Astrocyte (in vitro differentiated cells and primary cell): ENCODE results near the gene ASB7. TPM values are rescaled to one million over a fixed set of nuclear protein-coding genes. Genes with fewer than 3 reads are reported as not detected.

Source experiments
- DNase-seq: peaks from one replicate; pipeline ENCODE4 v3.0.0-alpha.2; 2010; ENCODE audit warnings: low read depth
- FAIRE-seq: peaks from 2 replicates; lab custom pipeline; 2011; peaks lifted over from hg19 to GRCh38; lab: Jason Lieb, UNC
- H2AFZ ChIP-seq: 2 replicates; pipeline ENCODE4 v1.6.0; 2012; ENCODE audit warnings: low read depth, low read length, inconsistent platforms
- H3K27ac ChIP-seq: 2 replicates; pipeline ENCODE4 v1.5.1; 2011; ENCODE audit warnings: low read depth, low read length, inconsistent platforms
- H3K27me3 ChIP-seq: 2 replicates; pipeline ENCODE4 v1.6.0; 2011; ENCODE audit warnings: low read length, inconsistent platforms; ENCODE audit not compliant: insufficient read depth
- H3K36me3 ChIP-seq: 2 replicates; pipeline ENCODE4 v1.5.1; 2011; ENCODE audit warnings: low read length, inconsistent platforms; ENCODE audit not compliant: insufficient read depth
- H3K4me1 ChIP-seq: 2 replicates; pipeline ENCODE4 v1.5.1; 2011; ENCODE audit warnings: low read length, inconsistent platforms; ENCODE audit not compliant: insufficient read depth
- H3K4me2 ChIP-seq: 2 replicates; pipeline ENCODE4 v1.6.0; 2012; ENCODE audit warnings: low read length, inconsistent platforms
- H3K4me3 ChIP-seq: 2 replicates; pipeline ENCODE4 v1.5.1; 2011; ENCODE audit warnings: low read depth, mild to moderate bottlenecking, low read length, inconsistent platforms; ENCODE audit not compliant: insufficient read depth
- H3K79me2 ChIP-seq: 2 replicates; pipeline ENCODE4 v1.6.0; 2012; ENCODE audit warnings: mild to moderate bottlenecking, low read length, inconsistent platforms; ENCODE audit not compliant: insufficient read depth
- H3K9ac ChIP-seq: 2 replicates; pipeline ENCODE4 v1.6.0; 2012; ENCODE audit warnings: mild to moderate bottlenecking, low read length, inconsistent platforms
- H3K9me3 ChIP-seq: 2 replicates; pipeline ENCODE4 v1.5.1; 2012; ENCODE audit warnings: low read depth, mild to moderate bottlenecking, low read length, inconsistent platforms; ENCODE audit not compliant: insufficient read depth
- H4K20me1 ChIP-seq: 2 replicates; pipeline ENCODE4 v1.6.0; 2012; ENCODE audit warnings: low read length, inconsistent platforms; ENCODE audit not compliant: insufficient read depth
- H3K27ac Mint-ChIP-seq: one replicate; pipeline ENCODE4 v1.8.0; 2021; ENCODE audit warnings: mild to moderate bottlenecking, mixed read lengths; ENCODE audit not compliant: unreplicated experiment
- H3K27me3 Mint-ChIP-seq: one replicate; pipeline ENCODE4 v1.8.0; 2021; ENCODE audit warnings: low read depth, mixed read lengths; ENCODE audit not compliant: unreplicated experiment
- H3K36me3 Mint-ChIP-seq: one replicate; pipeline ENCODE4 v1.8.0; 2021; ENCODE audit warnings: low read depth, mixed read lengths; ENCODE audit not compliant: unreplicated experiment
- H3K4me1 Mint-ChIP-seq: one replicate; pipeline ENCODE4 v1.8.0; 2021; ENCODE audit warnings: low read depth, mixed read lengths; ENCODE audit not compliant: unreplicated experiment
- H3K4me3 Mint-ChIP-seq: one replicate; pipeline ENCODE4 v1.8.0; 2021; ENCODE audit warnings: mild to moderate bottlenecking, moderate library complexity, mixed read lengths; ENCODE audit not compliant: unreplicated experiment
- H3K9me3 Mint-ChIP-seq: one replicate; pipeline ENCODE4 v1.8.0; 2021; ENCODE audit warnings: mild to moderate bottlenecking, mixed read lengths; ENCODE audit not compliant: unreplicated experiment
- EZH2 ChIP-seq: IDR thresholded peaks from 2 replicates; pipeline ENCODE4 v1.6.1; 2012; ENCODE audit warnings: mild to moderate bottlenecking, low read length, inconsistent platforms; ENCODE audit not compliant: insufficient read depth
- total RNA-seq: library from RNA; stranded (reverse); gene quantifications from 2 replicates; pipeline ENCODE4 v1.2.1, GENCODE V29; 2021
- TF ChIP-seq, protein P1 (sequence below): IDR thresholded peaks from 2 replicates; pipeline ENCODE4 v1.5.1; 2011; ENCODE audit warnings: low read depth, mild to moderate bottlenecking, inconsistent platforms, low read length, moderate library complexity; ENCODE audit not compliant: insufficient read depth

ASB7 gene
- total RNA-seq, 1 donor from 2014 or later = 14.4 TPM

DNA sequence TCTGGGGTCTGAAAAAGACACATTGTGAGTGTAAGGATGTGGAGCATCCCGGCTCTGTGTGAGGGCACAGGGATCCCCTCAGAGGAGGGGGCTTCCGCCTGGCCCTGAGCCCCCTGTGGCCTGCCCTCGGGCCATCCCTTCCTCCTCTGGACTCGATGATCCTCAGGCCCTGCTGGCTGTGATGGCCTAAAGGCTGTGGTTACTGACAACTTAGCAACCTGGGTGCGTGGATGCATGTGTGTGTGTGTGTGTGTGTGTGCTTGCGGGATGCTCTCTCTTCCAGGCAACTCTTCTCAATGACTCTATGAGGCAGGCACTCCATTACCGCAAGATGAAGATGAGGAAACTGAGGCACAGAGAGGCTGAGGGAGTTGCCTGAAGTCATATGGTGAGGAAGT lies 66.0 kb downstream of the ASB7 start:
- H3K9ac ChIP-seq = no peak overlapping the region
- no peak overlapping the region for H3K4me3 ChIP-seq
- no peak overlapping the region for H3K4me2 ChIP-seq
- H4K20me1 ChIP-seq = no peaks in the 10 kb centered on the region
- H3K27me3 Mint-ChIP-seq = peaks cover 21% of the 10 kb centered on the region
- no peaks in the 10 kb centered on the region for H3K9me3 ChIP-seq
- DNase-seq (no peak), FAIRE-seq (no peak)
- H3K27me3 ChIP-seq = no peaks in the 10 kb centered on the region
- H3K36me3 Mint-ChIP-seq = no peaks in the 10 kb centered on the region
- TF ChIP-seq, protein P1, sequence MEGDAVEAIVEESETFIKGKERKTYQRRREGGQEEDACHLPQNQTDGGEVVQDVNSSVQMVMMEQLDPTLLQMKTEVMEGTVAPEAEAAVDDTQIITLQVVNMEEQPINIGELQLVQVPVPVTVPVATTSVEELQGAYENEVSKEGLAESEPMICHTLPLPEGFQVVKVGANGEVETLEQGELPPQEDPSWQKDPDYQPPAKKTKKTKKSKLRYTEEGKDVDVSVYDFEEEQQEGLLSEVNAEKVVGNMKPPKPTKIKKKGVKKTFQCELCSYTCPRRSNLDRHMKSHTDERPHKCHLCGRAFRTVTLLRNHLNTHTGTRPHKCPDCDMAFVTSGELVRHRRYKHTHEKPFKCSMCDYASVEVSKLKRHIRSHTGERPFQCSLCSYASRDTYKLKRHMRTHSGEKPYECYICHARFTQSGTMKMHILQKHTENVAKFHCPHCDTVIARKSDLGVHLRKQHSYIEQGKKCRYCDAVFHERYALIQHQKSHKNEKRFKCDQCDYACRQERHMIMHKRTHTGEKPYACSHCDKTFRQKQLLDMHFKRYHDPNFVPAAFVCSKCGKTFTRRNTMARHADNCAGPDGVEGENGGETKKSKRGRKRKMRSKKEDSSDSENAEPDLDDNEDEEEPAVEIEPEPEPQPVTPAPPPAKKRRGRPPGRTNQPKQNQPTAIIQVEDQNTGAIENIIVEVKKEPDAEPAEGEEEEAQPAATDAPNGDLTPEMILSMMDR = no peak
- no peak for TF ChIP-seq EZH2
- no peak overlapping the region for H2AFZ ChIP-seq
- H3K9me3 Mint-ChIP-seq = peaks cover 2% of the 10 kb centered on the region
- peaks cover 7% of the 10 kb centered on the region for H3K4me1 ChIP-seq
- H3K4me3 Mint-ChIP-seq = no peak overlapping the region
- no peaks in the 10 kb centered on the region for H3K36me3 ChIP-seq
- peaks cover 2% of the 10 kb centered on the region for H3K4me1 Mint-ChIP-seq
- H3K27ac Mint-ChIP-seq = no peak overlapping the region
- H3K79me2 ChIP-seq = no peaks in the 10 kb centered on the region
- no peak overlapping the region for H3K27ac ChIP-seq

DNA sequence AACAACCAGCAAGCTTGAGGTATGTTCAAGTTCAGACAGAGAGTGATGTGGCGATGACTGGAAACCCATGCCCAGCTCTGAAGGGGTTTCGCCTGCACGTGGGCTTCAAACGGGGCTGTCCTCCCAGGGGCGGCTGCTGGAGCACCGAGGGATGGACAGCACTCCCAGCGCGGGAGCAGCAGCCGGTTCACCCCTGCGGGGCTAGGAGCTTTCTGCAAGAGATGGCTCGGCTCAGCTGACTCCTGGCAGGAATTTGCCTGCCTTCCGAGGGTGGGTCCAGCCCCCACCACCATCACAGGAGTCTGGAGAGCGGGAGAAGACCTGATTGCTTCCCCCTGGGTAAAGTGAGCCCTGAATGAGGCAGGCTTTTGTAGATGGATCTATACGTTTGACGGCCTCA lies 66.9 kb downstream of the ASB7 start:
- Histone ChIP-seq H3K79me2 (no peaks in the 10 kb centered on the region), H4K20me1 (no peaks in the 10 kb centered on the region), H2AFZ (no peak overlapping the region), H3K4me3 (no peak overlapping the region), H3K4me1 (no peaks in the 10 kb centered on the region), H3K9me3 (no peaks in the 10 kb centered on the region), H3K4me2 (no peak overlapping the region), H3K9ac (no peak overlapping the region), H3K36me3 (no peaks in the 10 kb centered on the region), H3K27me3 (no peaks in the 10 kb centered on the region), H3K27ac (no peak overlapping the region)
- H3K27ac Mint-ChIP-seq = no peak overlapping the region
- peaks cover 2% of the 10 kb centered on the region for H3K9me3 Mint-ChIP-seq
- FAIRE-seq (no peak), DNase-seq (no peak)
- H3K27me3 Mint-ChIP-seq = peaks cover 14% of the 10 kb centered on the region
- TF ChIP-seq, protein P1 = no peak
- no peak for TF ChIP-seq EZH2
- H3K4me1 Mint-ChIP-seq = peaks cover 2% of the 10 kb centered on the region
- H3K36me3 Mint-ChIP-seq = no peaks in the 10 kb centered on the region
- H3K4me3 Mint-ChIP-seq = no peak overlapping the region

DNA sequence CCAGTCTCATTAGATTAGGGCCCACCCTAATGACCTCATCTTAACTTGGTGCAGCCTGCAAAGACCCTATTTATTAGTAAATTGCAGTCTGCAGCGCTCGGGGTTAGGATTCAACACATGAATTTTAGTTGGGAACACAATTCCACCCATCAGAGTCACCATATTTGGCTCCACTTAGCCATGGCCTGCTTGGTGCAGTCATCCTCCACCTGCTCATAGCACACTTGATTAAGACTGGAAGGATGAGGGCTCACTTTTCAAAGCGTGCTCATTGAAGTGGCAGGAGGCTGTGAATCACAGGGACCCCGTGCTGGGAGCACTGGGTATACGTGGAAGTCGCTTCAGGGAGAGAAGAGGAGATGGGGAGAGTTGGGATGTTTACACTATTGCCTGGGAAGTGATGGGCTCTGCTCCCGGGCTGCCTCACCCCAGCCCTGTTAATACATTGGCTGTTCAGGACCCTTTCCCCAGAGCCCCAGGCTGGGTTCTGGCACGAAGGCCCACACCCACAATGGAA lies 68.2 kb downstream of the ASB7 start:
- Histone ChIP-seq H3K9ac (no peak overlapping the region), H3K4me3 (no peak overlapping the region), H3K27me3 (no peaks in the 10 kb centered on the region), H3K4me2 (no peak overlapping the region), H3K79me2 (no peaks in the 10 kb centered on the region), H3K9me3 (no peaks in the 10 kb centered on the region), H2AFZ (no peak overlapping the region), H4K20me1 (no peaks in the 10 kb centered on the region), H3K4me1 (no peaks in the 10 kb centered on the region), H3K27ac (no peak overlapping the region), H3K36me3 (no peaks in the 10 kb centered on the region)
- DNase-seq (no peak), FAIRE-seq (no peak)
- H3K27ac Mint-ChIP-seq = no peak overlapping the region
- no peaks in the 10 kb centered on the region for H3K36me3 Mint-ChIP-seq
- H3K9me3 Mint-ChIP-seq = peaks cover 5% of the 10 kb centered on the region
- H3K4me1 Mint-ChIP-seq = peaks cover 2% of the 10 kb centered on the region
- H3K4me3 Mint-ChIP-seq = no peak overlapping the region
- no peak for TF ChIP-seq EZH2
- TF ChIP-seq, protein P1 = no peak
- H3K27me3 Mint-ChIP-seq = peaks cover 13% of the 10 kb centered on the region
